Effector memory CD4-positive, alpha-beta T cell (primary cell): ENCODE results near the gene PTPRM.

Experiments used
- DNase-seq, 3 donors: peaks; one replicate each; pipeline ENCODE4 v3.0.0-alpha.2; 2020
- H3K27ac ChIP-seq: 2 replicates; pipeline ENCODE4 v1.7.0; 2013; ENCODE audit warnings: mild to moderate bottlenecking, low read length, moderate library complexity; ENCODE audit not compliant: insufficient read depth, poor library complexity, severe bottlenecking
- H3K27me3 ChIP-seq: replicated peaks from 2 replicates; pipeline ENCODE4 v1.7.0; 2013; ENCODE audit warnings: mild to moderate bottlenecking, low read length; ENCODE audit not compliant: insufficient read depth, control insufficient read depth, poor library complexity, severe bottlenecking
- H3K36me3 ChIP-seq: 2 replicates; pipeline ENCODE4 v1.7.0; 2013; ENCODE audit warnings: mild to moderate bottlenecking, low read length, moderate library complexity; ENCODE audit not compliant: control insufficient read depth, insufficient read depth
- H3K4me1 ChIP-seq: 2 replicates; pipeline ENCODE4 v1.7.0; 2013; ENCODE audit warnings: low read length, mild to moderate bottlenecking; ENCODE audit not compliant: control insufficient read depth, insufficient read depth, poor library complexity, severe bottlenecking
- H3K4me3 ChIP-seq: 2 replicates; pipeline ENCODE4 v1.7.0; 2013; ENCODE audit warnings: low read length, low read depth, mild to moderate bottlenecking; ENCODE audit not compliant: insufficient read depth, poor library complexity, severe bottlenecking
- H3K9me3 ChIP-seq: 2 replicates; pipeline ENCODE4 v1.7.0; 2013; ENCODE audit warnings: mild to moderate bottlenecking, low read length, moderate library complexity; ENCODE audit not compliant: control insufficient read depth

PTPRM gene

DNA sequence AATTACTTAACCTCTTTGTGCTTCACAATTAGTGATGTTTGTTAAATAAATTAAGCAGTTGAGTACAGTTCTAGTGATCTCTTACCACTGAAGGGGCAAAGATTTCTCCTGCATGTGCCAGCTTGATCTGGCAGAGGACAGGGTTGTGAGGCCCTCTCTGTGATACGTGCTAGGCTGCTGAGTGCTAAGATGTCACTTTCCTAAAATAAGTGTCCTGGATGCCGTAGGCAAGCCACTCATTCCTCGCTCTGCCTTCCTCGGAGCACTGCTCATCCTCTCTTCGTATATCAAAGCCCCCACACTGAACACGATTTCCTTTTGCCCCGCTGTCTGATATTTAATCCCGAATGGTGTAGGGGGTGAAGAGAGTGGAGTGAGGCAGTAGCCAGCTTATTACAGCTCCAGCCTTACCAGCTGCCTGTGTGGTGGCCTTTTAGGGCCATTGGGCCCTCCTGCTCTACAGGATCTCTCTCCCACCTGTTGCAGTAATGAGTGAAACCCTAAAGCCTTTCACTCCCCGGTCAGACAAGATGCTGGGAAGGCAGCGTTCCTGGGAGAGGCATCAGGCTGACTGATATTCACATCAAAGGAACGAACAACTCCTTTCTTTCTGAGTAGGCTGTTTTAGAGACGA is 40.5 kb downstream of the PTPRM start:
- DNase-seq = no peak
- Histone ChIP-seq H3K4me1 (no peaks in the 10 kb centered on the region), H3K9me3 (no peaks in the 10 kb centered on the region), H3K27ac (no peak overlapping the region), H3K4me3 (no peak overlapping the region), H3K27me3 (no peaks in the 10 kb centered on the region), H3K36me3 (no peaks in the 10 kb centered on the region)

DNA sequence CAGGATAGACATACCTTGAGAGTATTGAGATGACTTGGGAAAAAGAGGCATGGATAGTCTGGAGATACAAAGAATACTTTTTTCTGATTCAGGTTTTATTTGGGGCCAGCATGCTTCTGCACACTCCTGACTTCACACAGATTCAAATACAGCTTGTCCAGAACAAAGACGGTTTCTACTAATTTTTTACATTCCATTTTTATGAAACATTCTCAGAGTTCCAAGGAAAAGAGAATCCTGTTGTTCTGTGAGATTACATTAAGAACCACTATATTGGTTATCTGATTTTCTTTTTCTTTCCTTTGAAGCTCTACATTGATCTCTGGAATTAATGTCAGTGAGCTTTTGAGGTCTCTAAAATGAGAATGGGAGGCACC is 41.0 kb downstream of the PTPRM start:
- H3K9me3 ChIP-seq = no peaks in the 10 kb centered on the region
- H3K36me3 ChIP-seq = no peaks in the 10 kb centered on the region
- DNase-seq = no peak
- no peak overlapping the region for H3K4me3 ChIP-seq
- H3K4me1 ChIP-seq = no peaks in the 10 kb centered on the region
- no peak overlapping the region for H3K27ac ChIP-seq
- no peaks in the 10 kb centered on the region for H3K27me3 ChIP-seq

DNA sequence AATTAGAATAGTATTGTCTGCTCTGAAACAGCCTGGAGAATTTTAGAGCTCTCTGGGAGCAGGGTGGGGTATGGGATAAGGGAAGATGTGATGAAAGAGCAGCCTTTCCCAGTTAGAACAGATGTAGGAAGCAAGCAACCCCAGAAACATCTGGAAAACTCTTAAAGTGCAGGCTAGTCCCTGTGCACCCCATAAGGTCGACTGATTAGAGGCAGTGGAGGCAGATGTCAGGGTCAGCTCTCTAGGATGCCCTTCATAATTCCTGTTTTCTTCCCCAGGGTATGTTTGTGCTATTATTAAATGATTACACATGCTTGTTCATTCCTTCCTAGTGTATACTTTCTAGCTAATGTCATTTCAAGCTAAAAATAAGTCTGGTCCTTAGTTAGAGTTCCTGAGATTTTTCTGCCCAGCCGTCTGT is 41.7 kb downstream of the PTPRM start:
- Histone ChIP-seq H3K27me3 (no peaks in the 10 kb centered on the region), H3K4me3 (no peak overlapping the region), H3K36me3 (no peaks in the 10 kb centered on the region), H3K4me1 (no peaks in the 10 kb centered on the region), H3K27ac (no peak overlapping the region), H3K9me3 (no peaks in the 10 kb centered on the region)
- DNase-seq = no peak

DNA sequence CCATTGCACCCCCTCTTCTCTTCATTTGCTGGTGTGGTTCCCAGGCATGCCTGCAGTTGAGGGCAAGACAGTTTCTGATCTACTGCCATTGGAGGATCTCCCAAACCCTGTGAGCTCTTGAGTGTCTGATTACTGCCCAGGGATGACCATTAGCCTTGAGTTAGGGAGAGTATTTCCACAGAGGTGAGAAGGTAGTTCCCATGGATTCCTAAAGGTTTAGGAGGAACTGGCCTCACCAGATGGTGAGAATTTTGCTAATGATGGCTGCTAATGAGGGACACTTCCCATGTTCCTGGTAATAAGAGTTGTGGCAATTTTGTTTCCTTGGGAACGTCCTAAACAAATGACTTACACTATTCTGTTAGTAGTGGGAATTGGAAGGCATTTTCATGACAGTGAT is 42.5 kb downstream of the PTPRM start:
- Histone ChIP-seq H3K27me3 (no peaks in the 10 kb centered on the region), H3K4me1 (no peaks in the 10 kb centered on the region), H3K36me3 (no peaks in the 10 kb centered on the region), H3K9me3 (no peaks in the 10 kb centered on the region), H3K27ac (no peak overlapping the region), H3K4me3 (no peak overlapping the region)
- no peak for DNase-seq

DNA sequence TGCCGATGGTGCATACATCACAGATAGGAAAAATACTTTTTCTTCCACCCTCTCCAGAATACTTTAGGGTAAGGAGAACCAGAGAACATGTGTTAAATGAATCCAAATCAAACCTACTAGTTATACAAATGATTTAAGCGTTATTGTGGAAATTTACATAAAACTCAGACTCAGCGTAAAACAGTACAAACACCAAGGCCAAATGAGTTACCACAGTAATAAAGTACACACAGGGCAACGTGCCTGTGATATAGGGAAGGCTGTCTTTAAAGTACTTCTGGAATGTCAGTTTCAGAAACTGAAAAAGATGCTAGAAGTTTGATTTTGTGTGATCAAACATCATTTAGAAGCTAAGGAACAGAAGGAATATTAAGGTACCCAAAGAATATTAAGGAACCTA is 46.9 kb downstream of the PTPRM start:
- Histone ChIP-seq H3K36me3 (no peaks in the 10 kb centered on the region), H3K27ac (no peak overlapping the region), H3K4me1 (no peaks in the 10 kb centered on the region), H3K9me3 (no peaks in the 10 kb centered on the region), H3K27me3 (no peaks in the 10 kb centered on the region), H3K4me3 (no peak overlapping the region)
- DNase-seq = no peak

DNA sequence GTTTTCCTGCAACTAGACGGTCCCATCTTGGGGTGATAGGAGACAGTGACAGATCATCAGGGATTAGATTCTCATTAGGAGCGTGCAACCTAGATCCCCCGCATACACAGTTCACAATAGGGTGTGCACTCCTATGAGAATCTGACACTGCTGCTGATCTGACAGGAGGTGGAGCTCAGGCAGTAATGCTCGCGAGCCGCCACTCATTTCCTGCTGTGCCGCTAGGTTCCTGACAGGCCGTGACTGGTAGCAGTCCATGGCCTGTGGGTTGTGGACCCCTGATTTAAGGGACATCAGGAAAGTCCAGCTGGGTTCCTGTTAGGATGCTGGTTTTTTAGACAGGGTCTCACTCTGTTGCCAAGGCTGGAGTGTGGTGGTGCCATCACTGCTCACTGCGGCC is 48.7 kb downstream of the PTPRM start:
- Histone ChIP-seq H3K4me3 (no peak overlapping the region), H3K9me3 (no peaks in the 10 kb centered on the region), H3K27me3 (no peaks in the 10 kb centered on the region), H3K27ac (no peak overlapping the region), H3K36me3 (no peaks in the 10 kb centered on the region), H3K4me1 (no peaks in the 10 kb centered on the region)
- DNase-seq = no peak

DNA sequence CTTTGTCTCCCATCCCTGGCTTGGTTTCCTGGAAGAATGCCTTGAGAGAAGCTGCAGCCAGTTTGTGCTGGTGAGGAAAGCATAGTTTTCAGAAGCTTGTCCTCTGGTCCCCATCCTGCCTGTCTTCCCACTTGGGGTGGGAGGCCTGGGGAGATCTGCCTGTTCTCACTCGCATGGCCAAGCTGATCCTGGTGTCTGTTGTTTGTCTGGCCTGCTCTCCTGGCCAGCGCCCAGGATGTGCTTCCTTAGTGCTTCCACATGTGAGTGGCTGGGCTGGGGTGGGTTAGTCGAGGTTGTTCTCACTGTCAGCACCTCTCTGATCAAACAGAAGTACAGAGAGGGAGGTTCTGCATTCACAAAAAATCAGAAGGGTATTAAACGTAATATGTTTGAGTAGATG is 49.5 kb downstream of the PTPRM start:
- DNase-seq = no peak
- Histone ChIP-seq H3K4me1 (no peaks in the 10 kb centered on the region), H3K9me3 (no peaks in the 10 kb centered on the region), H3K4me3 (no peak overlapping the region), H3K27ac (no peak overlapping the region), H3K36me3 (no peaks in the 10 kb centered on the region), H3K27me3 (no peaks in the 10 kb centered on the region)

DNA sequence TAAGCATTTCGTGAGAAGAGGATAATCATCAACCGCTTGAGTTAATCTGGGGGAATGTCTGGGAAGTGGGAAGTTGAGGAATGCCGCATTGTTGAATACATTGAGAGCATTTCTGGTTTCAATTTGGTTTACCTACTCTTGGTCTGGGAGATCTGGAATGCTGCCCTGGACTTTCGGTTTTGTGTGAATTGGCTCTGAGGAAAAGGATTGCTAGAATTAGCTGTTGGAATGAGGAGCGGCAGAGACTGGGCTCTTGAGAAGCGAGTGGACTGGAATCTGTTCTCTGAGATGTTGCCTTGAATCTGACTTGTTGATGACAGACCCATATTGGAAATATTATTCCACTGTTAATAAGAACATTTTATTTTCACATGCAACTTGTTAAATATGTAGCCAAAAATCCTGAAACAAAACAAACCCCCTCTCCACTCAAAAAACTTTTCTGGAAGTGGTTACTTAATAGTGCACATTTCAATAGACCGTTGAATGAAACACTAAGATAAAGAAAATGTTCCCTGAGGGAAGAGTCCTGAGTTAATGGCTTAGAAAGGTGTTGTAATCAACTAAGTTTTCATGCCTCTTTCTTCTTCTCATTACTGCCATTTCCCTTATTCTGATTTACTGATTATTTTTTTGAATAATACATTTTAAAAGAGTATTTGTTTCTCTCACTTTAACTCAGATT is 50.8 kb downstream of the PTPRM start:
- Histone ChIP-seq H3K9me3 (no peaks in the 10 kb centered on the region), H3K4me3 (no peak overlapping the region), H3K4me1 (no peaks in the 10 kb centered on the region), H3K36me3 (no peaks in the 10 kb centered on the region), H3K27me3 (no peaks in the 10 kb centered on the region), H3K27ac (no peak overlapping the region)
- no peak for DNase-seq

DNA sequence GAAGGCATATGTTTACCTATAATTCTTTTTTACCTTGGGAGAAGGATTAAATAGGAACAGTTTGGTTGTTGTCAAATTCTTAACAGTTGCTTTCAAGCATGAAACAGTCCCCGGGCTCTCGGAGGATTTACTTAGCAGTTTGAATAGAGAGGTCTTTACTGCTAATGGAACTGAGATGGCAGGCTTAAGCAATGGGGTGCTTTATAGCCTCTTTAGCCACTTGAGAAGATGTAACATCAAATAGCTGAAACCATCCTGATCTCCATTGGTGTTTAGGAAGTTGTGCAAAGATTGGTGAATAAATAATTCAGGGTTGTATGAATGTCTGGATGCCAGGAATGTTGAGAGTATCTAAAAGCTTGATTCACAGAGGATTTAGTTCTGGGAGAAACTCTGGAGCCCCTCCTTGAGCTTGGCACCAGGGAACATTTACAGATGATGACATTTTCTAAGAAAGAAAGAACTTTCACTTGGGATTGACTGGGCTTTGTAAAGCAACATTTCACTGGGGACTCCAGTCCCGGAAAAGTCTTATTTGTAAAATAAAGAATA is 51.9 kb downstream of the PTPRM start:
- Histone ChIP-seq H3K27me3 (no peaks in the 10 kb centered on the region), H3K9me3 (no peaks in the 10 kb centered on the region), H3K27ac (no peak overlapping the region), H3K4me3 (no peak overlapping the region), H3K4me1 (no peaks in the 10 kb centered on the region), H3K36me3 (no peaks in the 10 kb centered on the region)
- no peak for DNase-seq

DNA sequence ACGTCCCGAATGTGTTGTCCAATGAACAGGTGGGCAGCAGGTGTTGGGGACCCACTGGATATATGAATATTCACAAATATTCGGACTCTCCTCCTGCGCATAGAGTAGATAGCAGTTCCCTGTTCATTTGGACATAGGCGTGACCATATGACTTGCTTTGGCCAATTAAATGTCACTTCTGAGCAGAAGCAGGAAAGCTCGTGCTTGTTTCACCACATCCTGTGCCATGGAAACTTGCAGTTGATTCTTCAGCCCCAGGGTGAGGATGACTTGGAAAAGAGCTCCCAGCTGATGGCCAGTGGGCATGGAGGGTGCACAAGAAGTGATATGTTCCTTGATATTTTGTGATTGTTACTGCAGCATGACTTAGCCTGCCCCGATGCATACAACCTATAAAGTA is 52.6 kb downstream of the PTPRM start:
- Histone ChIP-seq H3K27ac (no peak overlapping the region), H3K9me3 (no peaks in the 10 kb centered on the region), H3K4me3 (no peak overlapping the region), H3K4me1 (no peaks in the 10 kb centered on the region), H3K27me3 (no peaks in the 10 kb centered on the region), H3K36me3 (no peaks in the 10 kb centered on the region)
- no peak for DNase-seq
